ENCODE measurements around the gene CPSF4L.

DNA sequence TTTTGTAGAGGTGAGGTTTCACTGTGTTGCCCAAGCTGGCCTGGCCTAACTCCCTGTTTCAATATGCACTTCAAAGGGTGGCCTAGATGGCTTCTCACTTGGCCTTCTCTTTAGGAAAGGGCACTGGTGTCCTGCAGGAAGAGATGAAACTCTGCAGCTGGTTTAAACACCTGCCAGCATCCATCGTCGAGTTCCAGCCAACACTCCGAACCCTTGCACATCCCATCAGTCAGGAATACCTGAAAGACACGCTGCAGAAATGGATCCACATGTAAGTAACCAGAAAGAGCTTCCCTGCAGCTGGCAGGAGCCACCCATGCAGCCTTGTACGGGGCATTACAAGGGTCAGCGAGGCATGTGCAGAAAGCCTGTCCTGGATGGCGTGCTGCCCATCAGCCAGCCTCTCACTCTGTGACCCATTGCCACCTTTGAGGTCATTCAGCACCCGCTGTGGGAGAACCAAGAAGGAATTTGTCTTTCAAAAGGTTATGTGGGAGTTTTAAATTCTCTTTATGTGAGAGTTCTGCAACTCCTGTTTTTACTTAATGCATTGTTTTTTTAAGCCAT, 61.8 kb downstream of the CPSF4L start:
- TF ChIP-seq ZNF274 (IDR thresholded peaks at IDR 0.05; ENCODE audit: low read depth, low read length): no peak
- TF ChIP-seq YY1 (IDR thresholded peaks at IDR 0.05; ENCODE audit: insufficient read depth, insufficient read length): no peak
- TF ChIP-seq SUZ12 (IDR thresholded peaks at IDR 0.05; ENCODE audit: extremely low read depth, insufficient read depth, insufficient read length): no peak
